NCI-H2171 treated with DMSO at 0.1 percent for 48 hours (cell line): ENCODE measurements around the gene UBE4B.

Source experiments
- DNase-seq: peaks from one replicate; lab custom pipeline; 2025; lab: John Stamatoyannopoulos, UW

UBE4B gene

GRCh38 chr1:10042746-10043145, 10.0 kb downstream of the UBE4B start:
- no peak for DNase-seq

DNA sequence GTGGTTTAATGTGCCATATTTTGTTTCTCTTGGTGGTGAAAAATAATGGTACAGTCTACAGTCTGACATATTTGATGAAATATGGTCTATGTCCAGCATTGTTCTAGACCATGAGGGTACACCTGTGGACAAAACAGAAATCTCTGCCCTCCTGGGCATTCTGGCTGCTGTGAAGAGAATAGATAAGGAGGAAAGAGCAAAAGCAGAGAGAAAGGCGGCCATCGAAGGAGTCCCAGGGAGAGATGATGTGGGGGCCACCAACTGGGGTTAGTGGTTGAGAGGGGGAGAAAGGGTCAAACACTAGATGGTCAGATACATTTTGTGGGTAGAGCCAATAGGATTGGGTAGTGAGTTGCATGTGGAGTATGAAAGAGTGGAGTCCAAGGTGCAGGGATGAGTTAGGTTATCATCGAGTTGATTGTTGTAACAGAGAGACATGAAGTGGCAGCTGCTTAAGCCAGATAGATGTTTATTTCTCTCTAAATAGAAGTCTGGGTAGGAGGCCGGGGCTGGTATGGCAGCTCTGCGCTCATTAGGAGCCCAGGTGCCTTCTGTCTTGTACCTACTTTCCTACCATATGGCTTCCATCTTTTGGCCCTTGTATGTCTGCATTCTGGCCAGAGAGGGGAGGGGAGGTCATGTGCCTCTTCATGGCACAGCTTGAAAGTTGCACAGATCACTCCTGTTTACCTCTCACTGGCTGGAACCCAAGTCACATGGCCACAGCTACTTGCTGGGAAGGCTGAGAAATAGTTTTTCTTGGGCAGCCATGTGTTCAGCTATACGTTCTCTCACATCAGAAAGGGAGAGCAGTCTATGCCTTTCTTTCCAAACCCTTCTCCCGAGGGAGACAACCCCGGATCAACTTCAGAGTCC, 13.0 kb downstream of the UBE4B start:
- DNase-seq: peak; percentile 98

DNA sequence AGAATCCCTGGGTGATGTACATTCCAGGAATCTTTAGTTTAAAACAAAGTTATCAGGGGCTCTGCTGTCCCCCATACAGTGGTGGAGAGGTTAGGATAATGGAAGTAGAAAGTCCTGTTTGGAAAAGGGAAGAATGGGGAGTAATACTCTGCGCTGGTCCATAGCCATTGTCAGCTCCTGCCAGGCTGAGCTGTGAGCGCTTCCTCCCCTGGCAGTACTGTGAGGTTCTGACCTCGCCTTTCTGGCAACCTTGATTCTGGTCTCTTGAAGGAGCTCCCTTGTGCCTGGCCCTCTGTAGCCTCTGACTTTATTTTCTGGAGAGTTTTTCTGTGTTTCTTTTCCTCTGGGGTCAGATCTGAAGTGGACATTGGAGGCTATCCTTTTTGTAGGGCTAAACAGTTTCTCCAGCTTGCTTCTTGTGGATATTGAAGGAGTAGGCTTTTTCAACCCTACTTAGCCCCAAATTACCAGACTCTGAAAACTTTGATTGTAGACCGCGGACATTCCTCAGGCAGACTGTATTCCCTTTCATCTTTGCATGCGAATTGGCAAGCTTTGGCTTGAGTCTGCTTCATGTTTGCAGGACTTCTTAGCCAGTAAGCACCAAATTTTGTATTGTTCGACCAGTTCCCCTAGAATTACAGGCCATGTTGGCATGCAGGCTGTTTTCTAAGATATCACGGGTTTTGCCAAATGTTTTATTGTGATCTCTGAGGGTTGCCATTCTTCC, 13.8 kb downstream of the UBE4B start:
- DNase-seq: peak; percentile 27

- DNase-seq: no peak
These were observed 15.8 kb downstream of the UBE4B start for GRCh38 chr1:10048601-10049000.

GRCh38 chr1:10050611-10051010, 17.9 kb downstream of the UBE4B start:
- no peak for DNase-seq

DNA sequence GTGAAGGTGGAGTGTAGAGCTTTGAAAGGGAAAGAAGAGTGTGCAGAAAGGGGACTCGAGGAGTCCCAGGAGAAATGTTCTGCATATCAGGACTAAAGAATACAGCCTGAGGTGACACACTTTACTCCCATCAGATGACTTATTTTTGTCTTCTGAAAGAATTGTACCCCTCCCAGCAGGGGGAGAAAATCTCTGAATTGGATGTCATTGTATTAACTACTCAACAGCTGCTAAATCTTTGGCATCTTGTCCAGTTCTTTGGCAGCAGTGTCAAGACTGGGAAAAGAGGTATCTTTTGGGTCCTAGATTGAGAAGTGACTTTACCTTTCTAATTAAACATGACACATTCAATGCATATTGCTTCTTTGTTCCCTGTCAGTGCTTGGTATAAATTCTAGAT, 18.9 kb downstream of the UBE4B start:
- no peak for DNase-seq

GRCh38 chr1:10052347-10052746, 19.6 kb downstream of the UBE4B start:
- DNase-seq: no peak

GRCh38 chr1:10054465-10054864, 21.7 kb downstream of the UBE4B start:
- no peak for DNase-seq

- no peak for DNase-seq
These were observed 23.8 kb downstream of the UBE4B start for GRCh38 chr1:10056599-10056987.

GRCh38 chr1:10057343-10057742, 24.6 kb downstream of the UBE4B start:
- DNase-seq: peak; percentile 86

- no peak for DNase-seq
These were observed 25.0 kb downstream of the UBE4B start for GRCh38 chr1:10057796-10058195.

DNA sequence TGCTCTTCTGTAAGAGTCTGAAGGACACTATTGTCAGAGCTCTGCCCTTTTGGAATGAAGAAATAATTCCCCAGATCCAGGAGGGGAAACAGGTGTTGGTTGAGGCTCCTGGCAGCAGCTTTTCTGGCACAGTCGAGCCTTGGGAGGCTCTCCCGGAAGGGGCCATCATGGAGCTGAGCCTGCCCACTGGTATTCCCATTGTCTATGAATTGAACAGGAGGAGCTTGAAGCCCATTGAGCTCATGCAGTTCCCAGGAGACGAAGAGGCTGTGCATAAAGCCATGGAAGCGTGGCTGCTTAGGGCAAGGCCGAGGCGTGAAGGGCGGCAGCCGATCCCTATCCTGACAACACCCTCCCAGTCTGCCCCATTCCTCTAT, 26.6 kb downstream of the UBE4B start:
- DNase-seq: peak; percentile 12

- no peak for DNase-seq
These were observed 27.7 kb downstream of the UBE4B start for GRCh38 chr1:10060311-10061100.

DNA sequence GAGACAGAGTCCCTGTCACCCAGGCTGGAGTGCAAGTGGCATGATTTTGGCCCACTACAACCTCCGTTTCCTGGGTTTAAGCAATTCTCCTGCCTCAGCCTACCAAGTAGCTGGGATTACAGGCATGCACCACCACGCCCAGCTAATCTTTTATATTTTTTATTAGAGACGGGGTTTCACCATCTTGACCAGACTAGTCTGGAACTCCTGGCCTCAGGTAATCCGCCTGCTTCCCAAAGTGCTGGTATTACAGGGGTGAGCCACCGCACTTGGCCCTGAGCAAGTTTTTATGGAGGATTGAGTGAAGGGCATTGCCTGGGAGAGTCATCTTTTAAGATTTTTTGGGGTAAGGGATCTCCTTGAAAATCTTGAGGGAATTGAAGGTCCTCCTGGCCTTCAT, 28.5 kb downstream of the UBE4B start:
- DNase-seq: no peak

GRCh38 chr1:10063878-10064277, 31.1 kb downstream of the UBE4B start:
- DNase-seq: no peak

- DNase-seq: no peak
These were observed 31.9 kb downstream of the UBE4B start for GRCh38 chr1:10064416-10065343.

DNA sequence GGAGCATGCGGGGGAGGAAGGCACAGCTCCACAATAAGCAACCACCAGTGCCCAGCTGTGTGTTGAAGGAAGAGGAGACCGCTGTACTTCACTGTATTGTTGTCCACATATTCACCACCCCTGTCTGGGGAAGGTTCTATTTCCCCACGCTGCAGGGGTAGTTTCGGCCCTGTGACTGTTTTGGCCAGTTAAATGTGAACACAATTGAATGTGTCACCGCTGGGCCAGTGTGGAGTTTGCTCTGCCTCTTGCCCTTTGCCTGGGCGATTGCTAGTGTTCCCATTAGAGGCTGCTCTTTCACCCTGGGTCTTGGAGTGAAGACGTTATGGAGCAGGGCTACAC, 32.6 kb downstream of the UBE4B start:
- DNase-seq: no peak

DNA sequence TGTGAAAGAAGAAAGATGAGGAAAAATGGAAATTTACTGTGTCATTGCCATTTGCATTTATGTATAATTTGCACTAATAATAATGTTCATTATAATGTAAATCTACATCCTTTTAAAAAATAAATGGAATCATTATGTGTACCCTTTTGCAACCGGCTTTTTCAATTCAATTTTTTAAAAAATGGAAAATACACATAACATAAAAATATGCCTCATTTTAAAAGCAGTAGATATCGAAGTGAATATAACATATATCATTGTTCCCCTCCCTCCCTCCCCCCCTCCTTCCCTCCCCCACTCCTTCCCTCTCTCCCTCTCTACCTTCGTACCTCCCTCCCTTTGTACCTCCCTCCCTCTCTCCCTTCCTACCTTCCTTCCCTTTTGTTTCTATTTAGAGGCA, 33.0 kb downstream of the UBE4B start:
- no peak for DNase-seq

GRCh38 chr1:10068605-10069294, 36.0 kb downstream of the UBE4B start:
- DNase-seq: no peak

GRCh38 chr1:10070206-10070605, 37.4 kb downstream of the UBE4B start:
- no peak for DNase-seq

GRCh38 chr1:10071640-10072039, 38.9 kb downstream of the UBE4B start:
- no peak for DNase-seq
